Measurements from ENCODE around the gene SLC39A1.
A peak's percentile ranks its signal among the peaks of the same experiment; 100 is the strongest.

The SLC39A1 gene

DNA sequence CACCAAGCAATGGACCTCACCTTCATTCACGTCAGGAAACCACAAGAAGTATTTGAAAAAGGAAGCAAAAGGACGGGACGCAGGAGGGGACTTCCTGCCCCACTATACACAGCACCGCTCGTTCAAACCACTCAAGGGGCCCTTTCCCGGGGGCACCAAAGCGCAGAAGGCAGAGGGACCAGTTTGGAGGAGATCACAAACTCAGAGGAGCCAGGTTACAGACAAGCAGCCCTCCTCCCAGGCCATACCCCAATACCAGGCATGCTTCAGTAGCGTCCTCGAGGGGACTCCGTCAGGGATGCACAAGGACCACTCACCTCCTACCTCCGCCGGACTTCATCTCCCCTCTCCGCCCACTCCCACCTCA, 5.6 kb downstream of the SLC39A1 start:
- no peak for DNase-seq (ENCODE audit: low read depth, low spot score)
- H3K36me3 ChIP-seq (ENCODE audit: insufficient read depth, insufficient read length, low read length), result peaks cover 60% of the 10 kb centered on the region
- H3K9ac ChIP-seq (ENCODE audit: insufficient read length, low read depth), result peak overlapping the region; percentile 98
- peak overlapping the region; percentile 99 for H3K4me3 ChIP-seq (ENCODE audit: insufficient read length, low read depth)
- TF ChIP-seq YY1 (IDR thresholded peaks at IDR 0.05; ENCODE audit: insufficient read depth, insufficient read length) (no peak), ZNF274 (IDR thresholded peaks at IDR 0.05; ENCODE audit: low read depth, low read length) (no peak), SUZ12 (IDR thresholded peaks at IDR 0.05; ENCODE audit: extremely low read depth, insufficient read depth, insufficient read length) (no peak)
- H3K4me1 ChIP-seq (ENCODE audit: insufficient read depth, insufficient read length), result peaks cover 27% of the 10 kb centered on the region
- H3K9me3 ChIP-seq (ENCODE audit: insufficient read depth, low read length), result no peaks in the 10 kb centered on the region
- H3K27me3 ChIP-seq (ENCODE audit: insufficient read depth, insufficient read length), result no peaks in the 10 kb centered on the region

DNA sequence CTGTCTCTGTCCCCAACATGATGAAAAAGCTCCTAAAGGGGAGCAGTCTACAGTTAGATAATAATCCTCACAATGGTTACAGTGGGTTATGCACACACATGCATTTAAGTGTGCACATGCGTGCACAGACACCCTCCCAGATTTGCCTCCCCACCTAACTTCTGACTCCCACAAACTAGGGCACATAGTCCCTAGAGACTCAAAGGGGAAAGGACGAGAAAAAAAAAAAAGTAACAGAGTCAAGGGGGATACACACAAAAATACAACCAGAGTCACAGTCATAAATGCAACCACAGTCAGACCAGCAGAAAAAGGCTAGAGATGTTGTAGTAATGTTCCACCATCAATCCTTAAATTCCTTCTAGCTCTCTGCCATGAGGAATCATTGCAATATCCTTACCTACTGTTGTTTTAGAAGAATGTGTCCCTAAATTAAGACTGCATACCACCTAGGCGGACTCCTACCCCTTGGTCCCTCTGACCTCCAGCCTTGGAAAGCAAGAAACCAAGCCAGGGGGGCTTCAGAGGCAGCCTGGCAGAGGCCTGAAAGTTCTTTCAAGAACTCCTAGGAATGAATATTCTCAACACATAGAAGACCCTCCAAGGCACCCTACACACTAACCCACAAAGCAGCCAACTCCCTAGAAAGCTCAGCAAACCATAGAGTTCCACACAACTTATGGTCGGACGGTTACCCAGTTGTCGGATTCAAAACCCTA, 6.2 kb downstream of the SLC39A1 start:
- H3K9ac ChIP-seq (ENCODE audit: insufficient read length, low read depth), result peak overlapping the region; percentile 98

DNA sequence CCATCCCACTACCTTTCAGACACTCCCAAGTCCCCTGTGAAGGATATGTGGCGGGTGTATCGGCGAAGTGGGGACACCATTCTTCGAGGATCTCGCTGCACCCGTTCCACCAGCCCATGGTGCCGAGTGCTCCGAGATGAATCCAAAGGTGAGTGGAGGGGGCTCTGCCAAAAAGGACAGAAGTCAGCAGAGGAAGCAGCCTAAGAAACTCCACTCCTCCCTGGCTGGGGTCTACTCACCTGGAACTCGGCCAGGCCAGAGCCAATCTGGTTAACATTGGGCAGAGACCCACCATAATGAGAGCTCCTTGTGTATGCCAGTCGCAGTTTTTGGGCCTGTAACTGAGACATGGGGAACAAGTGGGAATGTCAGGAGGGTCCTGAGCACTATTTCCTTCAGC, 8.5 kb downstream of the SLC39A1 start:
- H3K9ac ChIP-seq (ENCODE audit: insufficient read length, low read depth), result no peak overlapping the region
- no peaks in the 10 kb centered on the region for H3K27me3 ChIP-seq (ENCODE audit: insufficient read depth, insufficient read length)
- peaks cover 63% of the 10 kb centered on the region for H3K36me3 ChIP-seq (ENCODE audit: insufficient read depth, insufficient read length, low read length)
- no peak for DNase-seq (ENCODE audit: low read depth, low spot score)
- H3K4me3 ChIP-seq (ENCODE audit: insufficient read length, low read depth), result no peak overlapping the region
- TF ChIP-seq SUZ12 (IDR thresholded peaks at IDR 0.05; ENCODE audit: extremely low read depth, insufficient read depth, insufficient read length) (no peak), ZNF274 (IDR thresholded peaks at IDR 0.05; ENCODE audit: low read depth, low read length) (no peak), YY1 (IDR thresholded peaks at IDR 0.05; ENCODE audit: insufficient read depth, insufficient read length) (no peak)
- H3K4me1 ChIP-seq (ENCODE audit: insufficient read depth, insufficient read length), result peaks cover 16% of the 10 kb centered on the region
- H3K9me3 ChIP-seq (ENCODE audit: insufficient read depth, low read length), result no peaks in the 10 kb centered on the region

More for the DNA sequence above, 6.2 kb downstream of the SLC39A1 start:
- Histone ChIP-seq H3K27me3 (ENCODE audit: insufficient read depth, insufficient read length) (no peaks in the 10 kb centered on the region), H3K36me3 (ENCODE audit: insufficient read depth, insufficient read length, low read length) (peaks cover 63% of the 10 kb centered on the region), H3K9me3 (ENCODE audit: insufficient read depth, low read length) (no peaks in the 10 kb centered on the region), H3K4me3 (ENCODE audit: insufficient read length, low read depth) (peak overlapping the region; percentile 99), H3K4me1 (ENCODE audit: insufficient read depth, insufficient read length) (peaks cover 24% of the 10 kb centered on the region)
- TF ChIP-seq YY1 (IDR thresholded peaks at IDR 0.05; ENCODE audit: insufficient read depth, insufficient read length) (no peak), SUZ12 (IDR thresholded peaks at IDR 0.05; ENCODE audit: extremely low read depth, insufficient read depth, insufficient read length) (no peak), ZNF274 (IDR thresholded peaks at IDR 0.05; ENCODE audit: low read depth, low read length) (no peak)
- DNase-seq (ENCODE audit: low read depth, low spot score), result no peak

DNA sequence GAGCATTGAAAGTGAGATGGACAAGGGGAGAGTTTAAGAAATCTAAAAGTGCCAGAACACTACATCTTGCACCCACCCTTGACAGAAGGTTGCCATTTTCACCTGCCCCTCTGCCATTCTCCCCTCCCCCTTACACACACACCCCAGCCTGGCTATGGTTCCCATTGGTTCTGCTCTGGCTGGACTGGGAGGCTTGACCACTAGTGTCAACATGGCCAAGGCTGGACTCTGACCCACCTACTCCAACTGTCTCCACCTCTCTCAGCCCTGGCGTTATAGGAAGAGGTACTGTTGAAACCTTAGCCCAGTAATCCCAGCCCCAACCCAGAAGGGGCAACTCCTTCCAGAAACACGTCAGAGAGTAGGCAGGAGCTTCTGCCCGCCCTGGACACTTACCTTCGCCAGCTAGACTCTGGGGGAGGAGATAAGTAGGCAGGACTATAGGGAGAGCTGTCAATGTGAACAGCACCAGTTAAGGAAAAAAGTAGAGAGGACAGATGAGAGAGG, 9.4 kb downstream of the SLC39A1 start:
- H3K4me3 ChIP-seq (ENCODE audit: insufficient read length, low read depth), result no peak overlapping the region
- peaks cover 61% of the 10 kb centered on the region for H3K36me3 ChIP-seq (ENCODE audit: insufficient read depth, insufficient read length, low read length)
- H3K4me1 ChIP-seq (ENCODE audit: insufficient read depth, insufficient read length), result peaks cover 16% of the 10 kb centered on the region
- DNase-seq (ENCODE audit: low read depth, low spot score), result no peak
- no peaks in the 10 kb centered on the region for H3K9me3 ChIP-seq (ENCODE audit: insufficient read depth, low read length)
- H3K9ac ChIP-seq (ENCODE audit: insufficient read length, low read depth), result no peak overlapping the region
- H3K27me3 ChIP-seq (ENCODE audit: insufficient read depth, insufficient read length), result no peaks in the 10 kb centered on the region
- TF ChIP-seq SUZ12 (IDR thresholded peaks at IDR 0.05; ENCODE audit: extremely low read depth, insufficient read depth, insufficient read length) (no peak), YY1 (IDR thresholded peaks at IDR 0.05; ENCODE audit: insufficient read depth, insufficient read length) (no peak), ZNF274 (IDR thresholded peaks at IDR 0.05; ENCODE audit: low read depth, low read length) (no peak)

DNA sequence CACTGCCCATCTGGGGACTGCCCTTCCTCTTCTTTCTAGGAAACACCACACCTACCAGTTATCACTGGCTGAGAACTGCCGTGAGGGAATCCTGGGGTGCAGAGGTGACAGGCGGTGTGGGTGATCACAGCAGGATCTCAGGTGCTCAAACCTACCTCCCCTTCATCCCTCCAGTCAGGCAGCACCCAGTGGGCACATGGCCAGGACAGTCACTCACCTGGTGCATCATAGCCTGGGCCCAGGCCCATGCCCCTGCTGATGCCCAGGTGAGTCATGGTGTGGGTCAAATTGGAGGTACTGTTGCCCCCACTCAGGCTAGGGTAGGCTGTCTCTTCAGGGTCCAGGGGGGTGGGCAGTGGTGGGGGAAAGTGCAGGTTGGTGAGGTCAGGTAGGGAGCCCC, 11.5 kb downstream of the SLC39A1 start:
- no peak overlapping the region for H3K9ac ChIP-seq (ENCODE audit: insufficient read length, low read depth)
- H3K9me3 ChIP-seq (ENCODE audit: insufficient read depth, low read length), result no peaks in the 10 kb centered on the region
- H3K27me3 ChIP-seq (ENCODE audit: insufficient read depth, insufficient read length), result no peaks in the 10 kb centered on the region
- no peak for DNase-seq (ENCODE audit: low read depth, low spot score)
- no peak for TF ChIP-seq YY1 (IDR thresholded peaks at IDR 0.05; ENCODE audit: insufficient read depth, insufficient read length)
- TF ChIP-seq ZNF274 (IDR thresholded peaks at IDR 0.05; ENCODE audit: low read depth, low read length), result no peak
- TF ChIP-seq SUZ12 (IDR thresholded peaks at IDR 0.05; ENCODE audit: extremely low read depth, insufficient read depth, insufficient read length), result no peak
- H3K4me3 ChIP-seq (ENCODE audit: insufficient read length, low read depth), result no peak overlapping the region
- peaks cover 81% of the 10 kb centered on the region for H3K36me3 ChIP-seq (ENCODE audit: insufficient read depth, insufficient read length, low read length)
- H3K4me1 ChIP-seq (ENCODE audit: insufficient read depth, insufficient read length), result peaks cover 27% of the 10 kb centered on the region

DNA sequence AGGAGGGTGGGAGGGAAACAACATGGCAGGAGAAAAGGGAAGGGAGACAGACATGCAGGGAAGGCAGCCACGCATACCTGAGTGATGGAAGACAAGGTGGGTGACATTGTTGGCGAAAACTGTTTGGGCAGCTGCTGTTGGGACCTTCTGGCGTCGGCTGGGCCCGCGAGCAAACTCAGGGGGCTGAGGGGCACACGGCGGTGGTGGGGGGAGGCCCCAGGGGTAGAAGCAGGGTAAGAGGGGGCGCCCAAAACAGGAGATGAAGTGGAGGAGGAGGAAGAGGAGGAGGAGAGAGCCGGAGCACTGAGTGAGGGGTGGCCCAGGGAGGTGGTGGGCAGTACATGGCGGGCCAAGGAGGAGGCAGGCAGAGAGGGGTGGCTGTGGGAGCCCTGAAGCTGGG, 12.2 kb downstream of the SLC39A1 start:
- Histone ChIP-seq H3K36me3 (ENCODE audit: insufficient read depth, insufficient read length, low read length) (peaks cover 82% of the 10 kb centered on the region), H3K27me3 (ENCODE audit: insufficient read depth, insufficient read length) (no peaks in the 10 kb centered on the region), H3K4me1 (ENCODE audit: insufficient read depth, insufficient read length) (peaks cover 22% of the 10 kb centered on the region), H3K9me3 (ENCODE audit: insufficient read depth, low read length) (no peaks in the 10 kb centered on the region), H3K9ac (ENCODE audit: insufficient read length, low read depth) (no peak overlapping the region), H3K4me3 (ENCODE audit: insufficient read length, low read depth) (no peak overlapping the region)
- no peak for DNase-seq (ENCODE audit: low read depth, low spot score)
- TF ChIP-seq YY1 (IDR thresholded peaks at IDR 0.05; ENCODE audit: insufficient read depth, insufficient read length) (no peak), SUZ12 (IDR thresholded peaks at IDR 0.05; ENCODE audit: extremely low read depth, insufficient read depth, insufficient read length) (no peak), ZNF274 (IDR thresholded peaks at IDR 0.05; ENCODE audit: low read depth, low read length) (no peak)

DNA sequence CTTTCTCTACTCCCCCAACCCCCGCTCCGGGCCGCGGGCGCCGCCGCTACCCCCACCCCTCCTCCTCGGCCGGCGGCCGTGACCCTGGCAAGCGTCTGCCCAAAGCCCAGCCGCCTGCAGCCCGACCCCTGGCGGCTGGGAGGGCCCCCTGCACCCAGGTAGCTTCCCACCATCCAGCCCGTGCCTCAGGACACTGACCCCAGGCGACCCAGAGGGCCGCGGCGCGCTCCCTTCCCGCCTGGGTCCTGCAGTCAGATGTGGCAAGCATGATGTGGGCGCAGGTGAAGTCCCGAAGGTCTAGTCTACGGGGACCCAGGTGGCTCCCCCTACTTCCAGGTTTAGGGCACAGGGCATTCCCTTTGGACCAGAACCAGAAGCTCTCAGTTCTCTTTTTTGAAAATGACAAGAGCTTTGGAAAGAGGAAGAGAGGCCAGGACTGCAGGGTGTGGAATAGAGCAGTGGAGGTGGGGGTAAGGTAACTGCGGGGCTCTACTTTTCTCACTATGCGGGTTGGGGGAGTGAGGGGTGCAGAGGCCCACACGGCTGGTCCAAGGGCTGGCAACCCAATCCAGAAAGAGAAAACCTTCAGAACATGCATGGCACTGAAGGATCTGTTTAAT, 16.6 kb downstream of the SLC39A1 start, which contains the start of gene DENND4B:
Gene DENND4B, minus strand, starts transcription at position 97 of the 620 bp plus-strand sequence. CDS start 2,344 bp downstream, outside the sequence.
- Histone ChIP-seq H3K27me3 (ENCODE audit: insufficient read depth, insufficient read length) (no peaks in the 10 kb centered on the region), H3K4me1 (ENCODE audit: insufficient read depth, insufficient read length) (peaks cover 20% of the 10 kb centered on the region), H3K9me3 (ENCODE audit: insufficient read depth, low read length) (no peaks in the 10 kb centered on the region), H3K36me3 (ENCODE audit: insufficient read depth, insufficient read length, low read length) (peaks cover 81% of the 10 kb centered on the region), H3K4me3 (ENCODE audit: insufficient read length, low read depth) (peak within 1 kb of the TSS; percentile 92), H3K9ac (ENCODE audit: insufficient read length, low read depth) (peak within 1 kb of the TSS; percentile 97)
- peak; percentile 87 for DNase-seq (ENCODE audit: low read depth, low spot score)
- TF ChIP-seq SUZ12 (IDR thresholded peaks at IDR 0.05; ENCODE audit: extremely low read depth, insufficient read depth, insufficient read length), result no peak
- TF ChIP-seq YY1 (IDR thresholded peaks at IDR 0.05; ENCODE audit: insufficient read depth, insufficient read length), result no peak
- TF ChIP-seq ZNF274 (IDR thresholded peaks at IDR 0.05; ENCODE audit: low read depth, low read length), result no peak

Data from NT2/D1 (cell line).